Activated gamma-delta T cell treated with anti-CD3 and anti-CD28 coated beads, Interleukin-2, amount 50 U/mL, for 16 hours (primary cell): ENCODE data around the gene GBF1.

ENCODE experiments used
- DNase-seq: peaks from one replicate; pipeline ENCODE4 v3.0.0-alpha.2; 2020; ENCODE audit warnings: low read depth

GBF1 gene

GRCh38 chr10:102409604-102410428 is 164.5 kb downstream of the GBF1 start:
- DNase-seq, result no peak

GRCh38 chr10:102410429-102411073 is 165.2 kb downstream of the GBF1 start:
- DNase-seq, result no peak

GRCh38 chr10:102411341-102412255 is 166.3 kb downstream of the GBF1 start:
- no peak for DNase-seq

- no peak for DNase-seq
Observed at GRCh38 chr10:102412293-102412692, 167.0 kb downstream of the GBF1 start.

GRCh38 chr10:102413053-102413705 is 167.8 kb downstream of the GBF1 start:
- DNase-seq, result no peak

GRCh38 chr10:102413806-102414561 is 168.7 kb downstream of the GBF1 start:
- no peak for DNase-seq

- no peak for DNase-seq
Observed at GRCh38 chr10:102414749-102415148, 169.4 kb downstream of the GBF1 start.

DNA sequence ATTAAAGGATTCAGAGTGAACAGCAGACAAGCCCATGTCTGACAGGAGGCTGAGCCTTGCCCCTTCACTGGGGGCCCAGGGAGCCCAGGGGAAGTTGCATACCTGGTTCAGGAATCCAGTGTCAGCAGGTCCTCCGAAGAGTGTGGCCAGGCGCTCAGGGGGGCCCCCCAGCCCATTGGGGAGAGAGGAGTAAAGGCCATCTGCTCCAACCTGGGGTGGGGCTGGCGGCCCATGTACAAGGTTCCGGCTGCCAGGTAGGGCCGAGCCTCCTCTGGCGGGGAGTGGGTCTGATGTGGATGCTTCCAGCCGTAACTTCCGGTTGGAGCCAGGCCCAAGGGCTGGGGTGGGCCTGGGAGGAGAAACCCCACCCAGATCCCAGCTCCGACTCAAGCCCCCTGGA is 171.0 kb downstream of the GBF1 start:
- DNase-seq, result no peak

- DNase-seq, result no peak
Observed at GRCh38 chr10:102416695-102417094, 171.4 kb downstream of the GBF1 start.

DNA sequence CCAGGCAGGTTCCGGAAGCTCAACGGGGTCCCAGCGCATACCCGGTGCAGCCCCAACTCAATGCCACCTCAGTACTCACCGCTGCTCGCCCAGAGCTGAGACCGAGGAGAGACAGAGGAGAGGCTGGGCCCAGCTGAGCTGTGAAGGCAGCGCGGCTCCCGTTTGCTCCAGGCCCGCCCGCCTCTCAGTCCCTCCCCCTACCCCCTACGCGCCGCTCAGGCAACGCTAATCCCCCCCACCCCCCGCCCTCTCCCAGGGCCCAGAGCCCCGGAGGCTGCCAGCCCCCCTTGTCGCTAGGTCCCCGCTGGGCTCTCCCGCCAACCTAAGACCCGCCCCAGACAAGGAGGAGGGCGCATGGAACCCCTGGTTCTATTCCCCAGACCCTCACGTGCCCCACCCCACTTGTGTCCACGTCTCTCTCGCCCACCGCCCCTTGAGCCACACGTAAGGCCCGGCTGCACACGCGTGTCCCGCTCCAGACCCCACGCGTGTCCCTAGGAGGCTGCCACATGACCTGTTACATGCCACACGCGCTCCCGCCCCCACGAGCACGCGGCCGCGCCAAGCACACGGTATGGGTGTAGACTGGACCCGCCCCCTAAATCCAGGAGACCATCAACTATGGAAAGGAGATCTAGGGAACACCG is 173.4 kb downstream of the GBF1 start, which contains the start of gene PSD:
Gene PSD (minus strand): TSS at position 164 of the 647 bp plus-strand sequence. CDS start 1,747 bp downstream, outside the sequence.
- no peak for DNase-seq

- peak; percentile 42 for DNase-seq
Observed at GRCh38 chr10:102419269-102420180, 174.2 kb downstream of the GBF1 start.

DNA sequence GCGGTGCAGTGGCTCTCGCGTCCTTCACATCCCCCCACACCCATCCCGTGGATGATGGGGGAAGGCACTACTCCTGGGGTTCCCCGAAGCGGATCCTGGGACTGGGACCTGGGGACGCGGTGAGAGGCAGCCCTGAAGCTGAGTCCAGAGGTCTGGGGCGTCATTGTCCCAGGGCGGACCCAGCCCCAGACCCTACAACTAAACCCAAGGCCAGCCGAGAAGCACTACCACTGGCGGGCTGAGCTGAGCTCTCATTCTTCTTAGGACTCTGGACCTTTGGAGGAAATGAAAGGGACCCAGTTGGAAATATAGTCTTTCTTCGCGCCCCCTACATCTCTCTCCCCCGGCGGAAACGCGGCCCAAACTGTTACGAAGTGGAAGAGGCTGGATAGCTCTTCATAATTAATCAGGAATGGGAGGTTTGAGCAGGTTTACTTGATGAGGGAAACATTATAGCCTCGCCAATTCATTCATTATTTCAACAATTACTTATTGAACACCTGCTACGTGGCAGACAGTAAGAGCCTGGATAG is 174.9 kb downstream of the GBF1 start:
- no peak for DNase-seq

- peak; percentile 94 for DNase-seq
Observed at GRCh38 chr10:102420714-102421506, 175.6 kb downstream of the GBF1 start, which contains the start of gene FBXL15. TSS of gene FBXL15 (plus strand) at chr10:102420836. CDS start at chr10:102421130, 294 bp downstream.

DNA sequence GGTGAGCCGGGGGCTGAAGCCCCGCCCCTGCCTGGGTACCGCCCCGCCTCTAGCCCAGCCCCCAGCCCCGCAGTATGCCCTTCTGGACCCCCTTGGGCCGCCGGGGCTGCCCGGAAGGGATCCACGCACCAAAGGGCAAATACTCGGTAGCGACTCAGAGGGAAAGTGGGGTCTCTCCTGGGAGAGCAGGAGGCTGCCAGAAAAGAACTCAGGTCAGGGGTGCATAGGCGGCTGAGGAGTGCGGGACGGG is 176.1 kb downstream of the GBF1 start:
- no peak for DNase-seq

- no peak for DNase-seq
Observed at GRCh38 chr10:102421757-102422512, 176.6 kb downstream of the GBF1 start.

DNA sequence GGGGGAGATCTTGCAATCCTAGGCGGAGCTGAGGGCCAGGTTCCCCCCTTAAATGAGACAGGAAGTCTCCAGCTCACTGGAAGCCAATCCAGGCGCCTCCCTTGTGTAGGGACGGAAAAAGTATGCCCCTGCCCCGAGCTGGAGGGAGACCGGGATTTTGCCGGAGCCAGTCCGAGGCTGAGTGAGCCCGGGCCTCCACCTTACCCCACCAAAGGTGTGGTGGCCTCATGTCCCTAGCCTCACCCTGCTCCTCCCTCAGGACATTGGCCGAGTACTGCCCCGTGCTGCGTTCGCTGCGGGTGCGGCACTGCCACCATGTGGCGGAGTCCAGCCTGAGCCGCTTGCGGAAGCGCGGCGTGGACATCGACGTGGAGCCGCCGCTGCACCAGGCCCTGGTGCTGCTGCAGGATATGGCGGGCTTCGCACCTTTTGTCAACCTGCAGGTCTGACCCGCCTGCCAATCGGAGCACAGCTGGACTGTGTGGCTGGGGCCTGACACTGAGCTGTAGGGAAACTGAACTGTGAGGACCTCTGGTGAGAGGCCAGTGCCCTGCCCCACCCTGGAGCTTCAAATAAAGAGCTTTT is 177.3 kb downstream of the GBF1 start:
- DNase-seq, result no peak

DNA sequence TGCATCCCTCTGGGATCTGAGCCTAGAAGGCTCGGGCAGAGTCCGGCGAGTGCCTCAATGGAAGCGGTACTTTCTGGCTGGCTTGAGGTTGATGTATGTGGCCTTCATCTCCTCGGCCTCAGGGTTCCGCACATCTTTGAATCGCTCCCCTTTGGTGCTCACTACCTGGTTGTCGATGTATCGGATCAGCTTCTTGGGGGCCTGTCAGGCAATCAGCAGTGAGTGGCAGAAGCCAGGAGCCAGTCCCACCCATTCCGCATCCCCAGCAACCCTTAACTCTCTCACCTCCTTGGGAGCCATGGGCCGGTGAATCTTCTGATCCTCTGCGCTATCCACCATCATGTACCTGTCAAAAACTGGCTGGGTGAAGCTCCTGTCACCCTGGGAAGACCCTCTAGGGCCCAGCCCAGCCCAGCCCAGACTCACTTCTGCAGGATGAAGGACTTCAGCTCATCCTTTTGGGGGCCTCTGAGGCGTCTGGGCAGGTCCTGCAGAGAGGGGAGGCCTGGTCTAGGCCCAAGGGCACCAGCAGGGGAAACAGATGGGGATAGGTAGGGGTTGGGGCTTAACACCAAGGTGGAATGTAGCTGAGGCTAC is 178.1 kb downstream of the GBF1 start:
- no peak for DNase-seq
